Neural cell (in vitro differentiated cells): Measurements from ENCODE around the gene DOK7. TPM values are rescaled to one million over a fixed set of nuclear protein-coding genes. Genes with fewer than 3 reads are reported as not detected.

Source experiments
- H2AFZ ChIP-seq: fragments of 200-600, 300-800 bp; sonication (generic), shearing (Covaris generic); 2 replicates; pipeline ENCODE4 v1.6.0; 2014; ENCODE audit warnings: low read depth, mild to moderate bottlenecking, antibody characterized with exemption, low read length, moderate library complexity
- H3F3A ChIP-seq: fragments of 200-600 bp; shearing (Covaris generic); 2 replicates; pipeline ENCODE4 v1.6.1; 2016; ENCODE audit warnings: mild to moderate bottlenecking, moderate library complexity, mixed read lengths, antibody characterized with exemption, low read length; ENCODE audit not compliant: insufficient read depth, poor library complexity, severe bottlenecking
- H3K27ac ChIP-seq: fragments of 200-600, 300-800 bp; sonication (generic), shearing (Covaris generic); 2 replicates; pipeline ENCODE4 v1.5.1; 2014; ENCODE audit warnings: mild to moderate bottlenecking, low read length, moderate library complexity
- H3K27me3 ChIP-seq: fragments of 300-800, 200-600 bp; sonication (generic), shearing (Covaris generic); 2 replicates; pipeline ENCODE4 v1.6.0; 2014; ENCODE audit warnings: mild to moderate bottlenecking, low read depth, low read length, moderate library complexity; ENCODE audit not compliant: insufficient read depth
- H3K36me3 ChIP-seq: fragments of 300-800, 200-600 bp; sonication (generic), shearing (Covaris generic); 2 replicates; pipeline ENCODE4 v1.5.1; 2014; ENCODE audit warnings: mild to moderate bottlenecking, antibody characterized with exemption, low read length, moderate library complexity; ENCODE audit not compliant: insufficient read depth
- H3K4me2 ChIP-seq: fragments of 300-800, 200-600 bp; sonication (generic), shearing (Covaris generic); 2 replicates; pipeline ENCODE4 v1.6.0; 2014; ENCODE audit warnings: mild to moderate bottlenecking, low read length
- H3K4me3 ChIP-seq: fragments of 300-800, 200-600 bp; sonication (generic), shearing (Covaris generic); 2 replicates; pipeline ENCODE4 v1.5.1; 2014; ENCODE audit warnings: mild to moderate bottlenecking, low read length, moderate library complexity
- H3K79me2 ChIP-seq: fragments of 200-600 bp; shearing (Covaris generic); replicated peaks from 2 replicates; pipeline ENCODE4 v1.6.0; 2014; ENCODE audit warnings: mild to moderate bottlenecking, low read length, moderate library complexity; ENCODE audit not compliant: insufficient read depth
- H3K9ac ChIP-seq: fragments of 300-800, 200-600 bp; sonication (generic), shearing (Covaris generic); 2 replicates; pipeline ENCODE4 v1.6.1; 2016; ENCODE audit warnings: mild to moderate bottlenecking, low read length, mixed read lengths
- H3K9me2 ChIP-seq: fragments of 200-600 bp; shearing (Covaris generic); 2 replicates; pipeline ENCODE4 v1.6.1; 2016; ENCODE audit warnings: mild to moderate bottlenecking, low read length, mixed read lengths; ENCODE audit not compliant: insufficient read depth
- H3K9me3 ChIP-seq: fragments of 200-600, 300-800 bp; sonication (generic), shearing (Covaris generic); 2 replicates; pipeline ENCODE4 v1.6.1; 2016; ENCODE audit warnings: mild to moderate bottlenecking, mixed run types, low read length, moderate library complexity, mixed read lengths
- H4K20me1 ChIP-seq: fragments of 200-600 bp; shearing (Covaris generic); 2 replicates; pipeline ENCODE4 v1.6.1; 2016; ENCODE audit warnings: mild to moderate bottlenecking, mixed run types; ENCODE audit not compliant: insufficient read depth
- CTCF ChIP-seq: fragments of 450-650 bp; IDR thresholded peaks from 2 replicates; pipeline ENCODE4 v1.5.1; 2014; ENCODE audit warnings: antibody characterized with exemption, mild to moderate bottlenecking, moderate library complexity; ENCODE audit not compliant: poor library complexity, severe bottlenecking
- EP300 ChIP-seq: fragments of 450-650 bp; conservative IDR thresholded peaks from 2 replicates; pipeline ENCODE4 v1.6.1; 2014; ENCODE audit warnings: antibody characterized with exemption, mild to moderate bottlenecking, moderate library complexity; ENCODE audit not compliant: poor library complexity, severe bottlenecking
- EZH2 ChIP-seq: fragments of 200-600, 300-800 bp; shearing (Covaris generic), sonication (generic); IDR thresholded peaks from 2 replicates; pipeline ENCODE4 v1.6.1; 2014; ENCODE audit warnings: antibody characterized with exemption, low read length, borderline replicate concordance, mild to moderate bottlenecking; ENCODE audit not compliant: insufficient read depth, poor library complexity, severe bottlenecking
- MXI1 ChIP-seq: fragments of 450-650 bp; conservative IDR thresholded peaks from 2 replicates; pipeline ENCODE4 v1.6.1; 2014; ENCODE audit warnings: antibody characterized with exemption, mild to moderate bottlenecking; ENCODE audit not compliant: poor library complexity, severe bottlenecking
- POLR2AphosphoS5 ChIP-seq: IDR thresholded peaks from 2 replicates; pipeline ENCODE4 v1.6.1; 2012
- RAD21 ChIP-seq: fragments of 450-650 bp; conservative IDR thresholded peaks from 2 replicates; pipeline ENCODE4 v1.6.1; 2014; ENCODE audit warnings: antibody characterized with exemption, mild to moderate bottlenecking, moderate library complexity
- SMC3 ChIP-seq: fragments of 450-650 bp; conservative IDR thresholded peaks from 2 replicates; pipeline ENCODE4 v1.6.1; 2014; ENCODE audit warnings: antibody characterized with exemption, mild to moderate bottlenecking, moderate library complexity; ENCODE audit not compliant: poor library complexity
- TAF1 ChIP-seq: IDR thresholded peaks from 2 replicates; pipeline ENCODE4 v1.6.1; 2012; ENCODE audit warnings: low read depth
- polyA plus RNA-seq: library from polyadenylated mRNA; depleted of rRNA; stranded (reverse); fragments of >200 nt; gene quantifications from 2 replicates; pipeline ENCODE4 v1.2.3, GENCODE V29; 2014
- TF ChIP-seq, protein P1 (sequence below): IDR thresholded peaks from 2 replicates; pipeline ENCODE4 v1.6.1; 2012; ENCODE audit warnings: borderline replicate concordance

The DOK7 gene
- polyA plus RNA-seq, 1 donor from 2014 or later = 0.66 TPM

- no peaks in the 10 kb centered on the region for H3K9me3 ChIP-seq
- H3K4me3 ChIP-seq = no peak overlapping the region
- no peak overlapping the region for H3K9ac ChIP-seq
- H3K27me3 ChIP-seq = no peaks in the 10 kb centered on the region
- H3K27ac ChIP-seq = no peak overlapping the region
- H4K20me1 ChIP-seq = no peaks in the 10 kb centered on the region
- no peaks in the 10 kb centered on the region for H3F3A ChIP-seq
- no peaks in the 10 kb centered on the region for H3K79me2 ChIP-seq
- no peaks in the 10 kb centered on the region for H3K9me2 ChIP-seq
- no peak overlapping the region for H3K4me2 ChIP-seq
- TF ChIP-seq CTCF (no peak), TAF1 (no peak), MXI1 (no peak), RAD21 (no peak), EP300 (no peak), POLR2AphosphoS5 (no peak)
- TF ChIP-seq, protein P1, sequence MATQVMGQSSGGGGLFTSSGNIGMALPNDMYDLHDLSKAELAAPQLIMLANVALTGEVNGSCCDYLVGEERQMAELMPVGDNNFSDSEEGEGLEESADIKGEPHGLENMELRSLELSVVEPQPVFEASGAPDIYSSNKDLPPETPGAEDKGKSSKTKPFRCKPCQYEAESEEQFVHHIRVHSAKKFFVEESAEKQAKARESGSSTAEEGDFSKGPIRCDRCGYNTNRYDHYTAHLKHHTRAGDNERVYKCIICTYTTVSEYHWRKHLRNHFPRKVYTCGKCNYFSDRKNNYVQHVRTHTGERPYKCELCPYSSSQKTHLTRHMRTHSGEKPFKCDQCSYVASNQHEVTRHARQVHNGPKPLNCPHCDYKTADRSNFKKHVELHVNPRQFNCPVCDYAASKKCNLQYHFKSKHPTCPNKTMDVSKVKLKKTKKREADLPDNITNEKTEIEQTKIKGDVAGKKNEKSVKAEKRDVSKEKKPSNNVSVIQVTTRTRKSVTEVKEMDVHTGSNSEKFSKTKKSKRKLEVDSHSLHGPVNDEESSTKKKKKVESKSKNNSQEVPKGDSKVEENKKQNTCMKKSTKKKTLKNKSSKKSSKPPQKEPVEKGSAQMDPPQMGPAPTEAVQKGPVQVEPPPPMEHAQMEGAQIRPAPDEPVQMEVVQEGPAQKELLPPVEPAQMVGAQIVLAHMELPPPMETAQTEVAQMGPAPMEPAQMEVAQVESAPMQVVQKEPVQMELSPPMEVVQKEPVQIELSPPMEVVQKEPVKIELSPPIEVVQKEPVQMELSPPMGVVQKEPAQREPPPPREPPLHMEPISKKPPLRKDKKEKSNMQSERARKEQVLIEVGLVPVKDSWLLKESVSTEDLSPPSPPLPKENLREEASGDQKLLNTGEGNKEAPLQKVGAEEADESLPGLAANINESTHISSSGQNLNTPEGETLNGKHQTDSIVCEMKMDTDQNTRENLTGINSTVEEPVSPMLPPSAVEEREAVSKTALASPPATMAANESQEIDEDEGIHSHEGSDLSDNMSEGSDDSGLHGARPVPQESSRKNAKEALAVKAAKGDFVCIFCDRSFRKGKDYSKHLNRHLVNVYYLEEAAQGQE = no peak
- H3K36me3 ChIP-seq = no peaks in the 10 kb centered on the region
- no peak overlapping the region for H2AFZ ChIP-seq
Measured at GRCh38 chr4:3427706-3428446, 35.2 kb upstream of the DOK7 start.

DNA sequence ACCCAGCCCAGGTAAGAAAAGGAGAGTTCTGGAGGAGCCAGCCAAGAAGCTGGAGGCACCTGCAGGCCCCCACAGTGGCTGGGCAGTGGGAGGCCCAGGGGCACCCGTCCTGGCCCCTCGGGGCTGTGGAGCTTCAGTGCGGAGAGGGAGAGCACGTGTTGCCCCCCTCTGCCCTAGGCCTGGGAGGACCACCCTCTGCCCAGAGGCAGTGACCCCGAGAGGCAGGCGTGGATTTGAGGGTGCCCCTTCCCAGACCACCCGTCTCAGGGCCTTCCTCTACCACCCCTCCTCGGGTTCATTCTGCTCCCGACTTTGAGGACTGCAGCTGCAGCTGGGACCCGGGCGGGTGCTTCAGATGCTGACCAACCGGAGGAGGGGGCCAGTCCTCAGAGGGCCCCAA lies 33.5 kb upstream of the DOK7 start:
- no peaks in the 10 kb centered on the region for H3F3A ChIP-seq
- no peaks in the 10 kb centered on the region for H3K36me3 ChIP-seq
- H3K27ac ChIP-seq = no peak overlapping the region

GRCh38 chr4:3430524-3430923 lies 32.6 kb upstream of the DOK7 start:
- Histone ChIP-seq H4K20me1 (no peaks in the 10 kb centered on the region), H3K27me3 (no peaks in the 10 kb centered on the region), H3K79me2 (no peaks in the 10 kb centered on the region), H3K9me3 (no peaks in the 10 kb centered on the region), H3K9me2 (no peaks in the 10 kb centered on the region), H3F3A (no peaks in the 10 kb centered on the region), H3K27ac (no peak overlapping the region), H3K9ac (no peak overlapping the region), H3K4me3 (no peak overlapping the region), H3K36me3 (no peaks in the 10 kb centered on the region), H2AFZ (no peak overlapping the region), H3K4me2 (no peak overlapping the region)
- no peak for TF ChIP-seq SMC3
- no peak for TF ChIP-seq EP300
- no peak for TF ChIP-seq MXI1
- no peak for TF ChIP-seq POLR2AphosphoS5
- no peak for TF ChIP-seq EZH2
- no peak for TF ChIP-seq TAF1
- TF ChIP-seq RAD21 = no peak
- TF ChIP-seq, protein P1 = no peak
- TF ChIP-seq CTCF = no peak

More for the DNA sequence above, 33.5 kb upstream of the DOK7 start:
- Histone ChIP-seq H3K4me2 (no peak overlapping the region), H2AFZ (no peak overlapping the region), H3K79me2 (no peaks in the 10 kb centered on the region), H3K27me3 (no peaks in the 10 kb centered on the region), H3K4me3 (no peak overlapping the region), H3K9me3 (no peaks in the 10 kb centered on the region), H3K9me2 (no peaks in the 10 kb centered on the region), H4K20me1 (no peaks in the 10 kb centered on the region), H3K9ac (no peak overlapping the region)
- TF ChIP-seq MXI1 = no peak
